Stimulated activated naive CD4-positive, alpha-beta T cell (primary cell): ENCODE data around the gene TBX10.
"Not testable (repeated sequence)": the region's sequence is repeated elsewhere in the genome, so short reads cannot be mapped to it uniquely, and the experiment has no call there.

Source experiments
- DNase-seq, 6 experiments: peaks; one replicate each; lab custom pipeline; 2025; lab: John Stamatoyannopoulos, UW

TBX10 gene

DNA sequence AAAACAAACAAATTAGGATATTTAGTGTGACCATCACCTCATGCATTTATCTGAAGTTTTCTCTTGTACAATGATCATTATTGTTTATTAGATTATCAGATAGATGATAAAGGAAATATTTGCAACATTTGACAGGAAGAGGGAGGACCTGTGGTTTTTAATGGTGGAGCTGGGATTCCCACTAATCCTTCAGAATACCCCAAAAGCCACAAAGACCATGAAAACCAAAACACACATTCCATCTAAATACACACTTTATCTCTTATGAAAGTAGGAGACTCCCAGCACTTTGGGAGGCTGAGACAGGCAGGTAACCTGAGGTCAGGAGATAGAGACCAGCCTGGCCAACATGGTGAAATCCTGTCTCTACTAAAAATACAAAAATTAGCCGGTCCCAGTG lies 40.4 kb downstream of the TBX10 start:
- DNase-seq = no peak

GRCh38 chr11:67597963-67598362 lies 41.6 kb downstream of the TBX10 start:
- DNase-seq = not testable (repeated sequence)

DNA sequence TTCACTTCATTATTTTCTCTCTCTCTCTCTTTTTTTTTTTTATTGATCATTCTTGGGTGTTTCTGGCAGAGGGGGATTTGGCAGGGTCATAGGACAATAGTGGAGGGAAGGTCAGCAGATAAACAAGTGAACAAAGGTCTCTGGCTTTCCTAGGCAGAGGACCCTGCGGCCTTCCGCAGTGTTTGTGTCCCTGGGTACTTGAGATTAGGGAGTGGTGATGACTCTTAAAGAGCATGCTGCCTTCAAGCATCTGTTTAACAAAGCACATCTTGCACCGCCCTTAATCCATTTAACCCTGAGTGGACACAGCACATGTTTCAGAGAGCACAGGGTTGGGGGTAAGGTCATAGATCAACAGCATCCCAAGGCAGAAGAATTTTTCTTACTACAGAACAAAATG lies 42.1 kb downstream of the TBX10 start:
- DNase-seq = not testable (repeated sequence)

DNA sequence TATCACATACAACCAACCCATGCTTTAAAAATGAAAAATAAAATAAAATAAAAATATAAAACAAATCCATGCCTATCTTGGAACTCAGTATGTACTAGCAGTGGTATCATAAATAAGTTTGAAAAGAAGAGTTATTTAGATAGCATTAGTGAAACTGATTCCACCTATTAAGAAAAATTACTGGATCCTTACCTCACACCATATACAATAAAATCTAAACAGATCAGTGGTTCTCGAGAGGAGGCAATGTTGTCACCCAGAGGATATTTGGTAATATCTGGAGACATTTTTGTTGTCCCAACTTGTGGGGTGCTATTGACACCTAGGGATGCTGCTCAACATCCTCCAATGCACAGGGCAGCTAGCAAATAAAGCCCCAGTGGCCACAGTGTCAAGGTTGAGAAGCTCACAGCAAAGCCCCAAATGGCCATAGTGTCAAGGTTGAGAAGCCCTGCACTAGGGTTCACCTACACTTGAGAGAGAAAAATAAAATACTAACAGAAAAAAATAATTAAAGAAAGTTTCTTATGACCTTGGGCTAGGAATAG lies 42.7 kb downstream of the TBX10 start:
- DNase-seq = no peak

- no peak for DNase-seq
Measured at GRCh38 chr11:67594480-67594879, 45.1 kb downstream of the TBX10 start.

DNA sequence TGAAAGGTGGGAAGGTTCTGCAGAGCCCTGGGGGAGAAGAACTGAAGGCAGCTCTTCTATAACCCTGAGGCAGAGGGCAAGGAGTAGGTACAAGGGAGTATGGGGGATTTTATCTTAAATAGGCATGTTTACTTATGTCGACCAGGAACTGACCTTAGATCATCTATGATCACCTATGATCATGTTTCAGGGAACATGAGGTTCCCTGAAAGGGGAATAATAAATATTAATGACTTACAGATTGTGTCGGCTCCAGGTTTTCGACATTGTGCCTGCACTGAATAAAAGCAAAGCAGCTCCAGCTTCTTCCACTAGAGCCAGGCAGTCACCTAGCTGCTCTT lies 46.0 kb downstream of the TBX10 start:
- DNase-seq = no peak

GRCh38 chr11:67592880-67593564 lies 46.5 kb downstream of the TBX10 start:
- no peak for DNase-seq

DNA sequence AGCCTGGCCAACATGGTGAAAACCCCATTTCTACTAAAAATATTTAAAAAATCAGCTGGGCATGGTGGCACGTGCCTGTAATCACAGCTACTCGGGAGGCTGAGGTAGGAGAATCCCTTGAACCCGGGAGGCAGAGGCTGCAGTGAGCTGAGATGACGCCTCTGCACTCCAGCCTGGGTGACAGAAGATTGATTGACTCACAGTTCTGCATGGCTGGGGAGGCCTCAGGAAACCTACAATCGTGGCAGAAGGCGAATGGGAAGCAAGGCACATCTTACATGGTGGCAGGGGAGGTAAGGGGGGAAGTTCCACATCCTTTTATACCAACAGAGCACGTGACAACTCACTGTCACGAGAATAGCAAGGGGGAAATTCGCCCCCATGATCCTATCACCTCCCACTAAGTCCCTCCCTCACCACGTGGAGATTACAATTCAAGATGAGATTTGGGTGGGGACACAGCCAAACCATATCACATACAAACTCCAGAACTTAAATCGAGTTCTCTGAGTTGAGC lies 50.6 kb downstream of the TBX10 start:
- DNase-seq = not testable (repeated sequence)

GRCh38 chr11:67588136-67588503 lies 51.4 kb downstream of the TBX10 start:
- DNase-seq = no peak

DNA sequence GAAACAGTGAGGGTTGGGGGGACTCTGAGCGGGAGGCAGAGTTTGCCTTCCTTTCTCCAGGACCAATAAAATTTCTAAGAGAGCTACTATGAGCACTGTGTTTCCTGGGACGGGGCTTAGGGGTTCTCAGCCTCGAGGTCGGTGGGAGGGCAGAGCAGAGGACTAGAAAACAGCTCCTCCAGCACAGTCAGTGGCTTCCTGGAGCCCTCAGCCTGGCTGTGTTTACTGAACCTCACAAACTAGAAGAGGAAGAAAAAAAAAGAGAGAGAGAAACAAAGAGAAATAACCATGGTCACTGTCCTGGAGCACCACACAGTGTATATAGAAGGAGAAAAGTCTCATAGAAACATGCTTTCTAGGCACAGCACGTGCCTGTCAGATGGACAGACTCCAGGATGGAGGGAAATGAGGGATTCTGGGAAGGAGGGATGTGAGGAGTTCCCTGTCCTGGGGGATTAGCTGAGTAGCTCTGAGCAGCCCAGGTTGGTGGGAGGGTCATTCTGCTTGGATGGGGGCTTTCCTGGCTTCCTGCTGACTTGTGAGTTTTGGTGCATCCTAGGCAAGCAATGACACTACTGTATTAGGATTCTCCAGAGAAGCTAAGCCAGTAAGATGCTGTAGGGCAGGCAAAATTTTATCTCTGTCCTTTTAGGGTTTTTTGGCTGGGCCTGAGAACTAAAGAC lies 52.9 kb downstream of the TBX10 start:
- DNase-seq = no peak

DNA sequence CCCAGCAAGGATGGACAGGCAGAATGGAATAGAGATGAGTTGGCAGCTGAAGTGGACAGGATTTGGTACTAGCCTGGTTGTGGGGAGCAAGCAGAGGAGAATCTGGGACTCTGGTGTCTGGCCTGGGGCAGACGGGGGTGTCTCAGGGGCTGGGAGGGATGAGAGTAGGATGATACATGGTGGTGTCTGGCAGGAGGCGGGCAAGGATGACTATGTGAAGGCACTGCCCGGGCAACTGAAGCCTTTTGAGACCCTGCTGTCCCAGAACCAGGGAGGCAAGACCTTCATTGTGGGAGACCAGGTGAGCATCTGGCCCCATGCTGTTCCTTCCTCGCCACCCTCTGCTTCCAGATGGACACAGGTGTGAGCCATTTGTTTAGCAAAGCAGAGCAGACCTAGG lies 53.7 kb downstream of the TBX10 start:
- DNase-seq = no peak

DNA sequence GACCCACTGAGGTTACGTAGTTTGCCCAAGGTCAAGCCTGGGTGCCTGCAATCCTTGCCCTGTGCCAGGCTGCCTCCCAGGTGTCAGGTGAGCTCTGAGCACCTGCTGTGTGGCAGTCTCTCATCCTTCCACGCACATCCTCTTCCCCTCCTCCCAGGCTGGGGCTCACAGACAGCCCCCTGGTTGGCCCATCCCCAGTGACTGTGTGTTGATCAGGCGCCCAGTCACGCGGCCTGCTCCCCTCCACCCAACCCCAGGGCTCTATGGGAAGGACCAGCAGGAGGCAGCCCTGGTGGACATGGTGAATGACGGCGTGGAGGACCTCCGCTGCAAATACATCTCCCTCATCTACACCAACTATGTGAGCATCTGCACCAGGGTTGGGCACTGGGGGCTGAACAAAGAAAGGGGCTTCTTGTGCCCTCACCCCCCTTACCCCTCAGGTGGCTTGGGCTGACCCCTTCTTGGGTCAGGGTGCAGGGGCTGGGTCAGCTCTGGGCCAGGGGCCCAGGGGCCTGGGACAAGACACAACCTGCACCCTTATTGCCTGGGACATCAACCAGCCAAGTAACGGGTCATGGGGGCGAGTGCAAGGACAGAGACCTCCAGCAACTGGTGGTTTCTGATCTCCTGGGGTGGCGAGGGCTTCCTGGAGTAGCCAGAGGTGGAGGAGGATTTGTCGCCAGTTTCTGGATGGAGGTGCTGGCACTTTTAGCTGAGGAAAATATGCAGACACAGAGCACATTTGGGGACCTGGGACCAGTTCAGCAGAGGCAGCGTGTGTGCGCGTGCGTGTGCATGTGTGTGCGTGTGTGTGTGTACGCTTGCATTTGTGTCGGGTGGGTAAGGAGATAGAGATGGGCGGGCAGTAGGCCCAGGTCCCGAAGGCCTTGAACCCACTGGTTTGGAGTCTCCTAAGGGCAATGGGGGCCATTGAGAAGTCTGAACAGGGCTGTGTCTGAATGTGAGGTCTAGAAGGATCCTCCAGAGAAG lies 54.4 kb downstream of the TBX10 start:
- peak in 2 of 6 experiments; percentile 15 to 37 for DNase-seq

DNA sequence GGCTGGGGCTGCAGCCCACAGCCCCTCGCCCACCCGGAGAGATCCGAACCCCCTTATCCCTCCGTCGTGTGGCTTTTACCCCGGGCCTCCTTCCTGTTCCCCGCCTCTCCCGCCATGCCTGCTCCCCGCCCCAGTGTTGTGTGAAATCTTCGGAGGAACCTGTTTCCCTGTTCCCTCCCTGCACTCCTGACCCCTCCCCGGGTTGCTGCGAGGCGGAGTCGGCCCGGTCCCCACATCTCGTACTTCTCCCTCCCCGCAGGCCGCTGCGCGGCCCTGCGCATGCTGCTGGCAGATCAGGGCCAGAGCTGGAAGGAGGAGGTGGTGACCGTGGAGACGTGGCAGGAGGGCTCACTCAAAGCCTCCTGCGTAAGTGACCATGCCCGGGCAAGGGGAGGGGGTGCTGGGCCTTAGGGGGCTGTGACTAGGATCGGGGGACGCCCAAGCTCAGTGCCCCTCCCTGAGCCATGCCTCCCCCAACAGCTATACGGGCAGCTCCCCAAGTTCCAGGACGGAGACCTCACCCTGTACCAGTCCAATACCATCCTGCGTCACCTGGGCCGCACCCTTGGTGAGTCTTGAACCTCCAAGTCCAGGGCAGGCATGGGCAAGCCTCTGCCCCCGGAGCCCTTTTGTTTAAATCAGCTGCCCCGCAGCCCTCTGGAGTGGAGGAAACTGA lies 55.2 kb downstream of the TBX10 start:
- peak in 3 of 6 experiments; percentile 22 to 50 (median 43) for DNase-seq

- peak; percentile 26 to 69 (median 62) for DNase-seq
Measured at GRCh38 chr11:67583247-67584204, 56.0 kb downstream of the TBX10 start, which contains the start of gene GSTP1. GSTP1 (plus strand) TSS chr11:67583812; CDS start chr11:67583844, 32 bp downstream.

- no peak for DNase-seq
Measured at GRCh38 chr11:67582011-67582410, 57.6 kb downstream of the TBX10 start.

GRCh38 chr11:67581469-67581868 lies 58.1 kb downstream of the TBX10 start:
- DNase-seq = no peak
